HG02678 (cell line): ENCODE results near the gene SKP1.

ENCODE experiments used
- ATAC-seq: cut with Tn5 transposase; IDR thresholded peaks from one replicate; pipeline ENCODE4 v1.9.1; 2021; ENCODE audit warnings: mild to moderate bottlenecking, moderate library complexity; ENCODE audit not compliant: unreplicated experiment

SKP1 gene

DNA sequence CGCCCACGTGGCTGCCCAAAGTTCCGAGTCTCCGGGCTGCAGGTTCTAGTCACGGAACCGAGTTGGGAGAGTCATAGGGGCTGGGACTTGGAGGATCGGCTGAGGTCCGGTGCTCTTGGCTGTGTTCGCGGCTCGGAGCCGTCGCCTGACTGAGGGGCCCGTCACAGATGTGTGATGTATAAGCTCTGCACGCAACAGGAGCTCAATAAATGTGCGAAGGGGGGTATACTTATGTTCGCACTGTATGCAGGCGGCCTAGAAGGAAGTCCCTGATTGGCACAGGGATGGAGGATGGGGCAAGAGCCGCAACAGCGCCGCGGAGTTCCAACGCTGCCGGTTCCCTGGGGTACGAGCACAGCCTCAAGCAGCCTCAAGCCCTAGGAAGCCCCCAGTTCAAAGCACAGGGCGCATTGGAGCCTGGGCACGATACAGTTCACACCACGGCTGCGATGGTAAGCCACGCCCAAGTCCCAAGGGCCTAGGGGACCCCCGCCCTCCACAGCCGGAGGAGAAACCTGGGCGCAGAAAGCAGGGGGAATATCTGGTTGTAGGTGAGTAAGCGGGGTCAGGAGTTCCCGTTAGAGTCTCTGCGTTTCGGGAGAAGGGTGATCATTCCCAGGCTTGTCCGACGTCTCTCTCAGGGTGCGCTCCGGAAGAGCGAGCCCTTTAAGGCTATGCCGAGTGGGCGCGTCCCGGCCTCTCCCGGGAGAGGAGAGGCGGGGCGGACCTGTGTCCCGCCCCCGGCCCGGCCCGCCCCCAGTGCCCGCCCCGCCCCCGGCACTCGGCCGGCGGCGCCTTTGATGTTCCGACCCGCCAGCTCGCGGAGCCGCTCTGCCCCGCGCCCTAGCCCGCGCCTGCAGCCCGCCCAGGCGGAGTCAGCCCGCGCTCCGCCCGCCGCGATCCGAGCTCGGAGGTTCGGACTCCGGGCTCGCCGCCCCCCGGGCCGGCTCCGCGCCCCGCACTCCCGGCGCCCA lies 62.6 kb downstream of the SKP1 start, which contains the start of gene TCF7:
TSS of gene TCF7 (plus strand) at position 780 of the 974 bp plus-strand sequence. CDS start 226 bp downstream, outside the sequence.
- peak; percentile 80 for ATAC-seq

- ATAC-seq = no peak
Observed at GRCh38 chr5:134113363-134113889, 63.3 kb downstream of the SKP1 start.

DNA sequence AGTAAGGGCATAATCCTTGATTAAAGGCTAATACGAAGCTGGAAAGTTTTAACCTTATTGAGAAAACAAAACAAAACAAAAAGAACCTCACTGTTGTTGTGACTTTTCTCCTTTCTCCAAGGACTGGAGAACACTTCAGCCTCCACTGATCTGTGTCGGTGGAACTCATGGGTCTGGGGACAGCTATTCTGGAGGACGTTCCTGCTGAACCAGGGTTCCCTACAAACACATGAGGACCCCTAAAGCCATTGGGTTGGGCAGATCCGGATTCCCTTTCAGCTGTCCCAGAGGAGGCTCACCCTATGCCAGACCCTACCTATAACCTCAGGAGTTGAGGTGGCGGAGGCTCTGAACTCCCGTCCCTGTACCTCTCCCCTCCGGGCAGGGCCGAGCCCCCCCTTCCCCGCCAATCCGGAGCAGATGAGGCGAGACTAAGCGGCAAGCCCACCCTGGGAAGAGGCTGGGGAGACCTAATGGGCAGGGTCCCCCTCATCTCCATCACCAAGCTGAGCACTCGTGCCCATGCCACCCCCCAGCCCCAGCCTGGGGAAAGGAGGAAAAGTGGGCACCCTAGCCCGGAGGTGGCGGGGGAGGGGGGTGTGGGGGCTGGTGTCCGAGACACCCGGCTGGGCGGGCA lies 63.9 kb downstream of the SKP1 start:
- ATAC-seq = no peak

- no peak for ATAC-seq
Observed at GRCh38 chr5:134111741-134112647, 64.8 kb downstream of the SKP1 start.

- no peak for ATAC-seq
Observed at GRCh38 chr5:134110382-134110781, 66.4 kb downstream of the SKP1 start.

- ATAC-seq = no peak
Observed at GRCh38 chr5:134107779-134108178, 69.0 kb downstream of the SKP1 start.

GRCh38 chr5:134106991-134107701 lies 69.6 kb downstream of the SKP1 start:
- no peak for ATAC-seq

GRCh38 chr5:134103998-134104654 lies 72.6 kb downstream of the SKP1 start:
- ATAC-seq = no peak

- no peak for ATAC-seq
Observed at GRCh38 chr5:134103397-134103796, 73.4 kb downstream of the SKP1 start.

GRCh38 chr5:134101686-134102439 lies 74.9 kb downstream of the SKP1 start:
- ATAC-seq = no peak

GRCh38 chr5:134100283-134101091 lies 76.3 kb downstream of the SKP1 start:
- ATAC-seq = peak; percentile 79

GRCh38 chr5:134099939-134100282 lies 76.8 kb downstream of the SKP1 start:
- ATAC-seq = no peak

DNA sequence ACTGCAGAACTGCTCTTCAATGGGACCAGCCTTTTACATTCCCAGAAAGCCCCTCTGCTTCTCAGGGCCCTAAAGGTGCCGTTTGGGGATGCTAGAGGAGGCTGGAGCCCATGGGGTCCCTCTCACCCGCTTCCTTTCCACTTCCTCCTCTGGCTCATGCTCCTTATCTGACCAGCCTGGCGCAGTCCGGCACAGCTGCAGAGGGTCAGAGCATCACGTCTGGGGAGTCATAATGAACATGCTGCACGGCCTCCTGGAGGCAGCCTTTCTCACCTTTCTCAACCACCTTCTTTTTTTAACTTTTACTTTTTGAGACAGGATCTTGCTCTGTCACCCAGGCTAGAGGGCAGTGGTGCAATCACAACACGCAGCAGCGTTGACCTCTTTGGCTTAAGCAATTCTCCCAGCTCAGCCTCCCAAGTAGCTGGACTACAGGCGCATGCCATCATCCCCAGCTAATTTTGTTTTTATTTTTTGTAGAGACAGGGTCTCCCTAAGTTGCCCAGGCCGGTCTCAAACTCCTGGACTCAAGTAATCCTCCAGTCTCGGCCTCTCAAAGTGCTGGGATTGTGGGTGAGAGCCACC lies 77.4 kb downstream of the SKP1 start:
- no peak for ATAC-seq
